Calu3 (cell line): ENCODE data around the gene GPATCH4. TPM values are rescaled to one million over a fixed set of nuclear protein-coding genes. Genes with fewer than 3 reads are reported as not detected.

Source experiments
- BruUV-seq: library from RNA; stranded (reverse); fragments of 400-500 nt; replicated peaks from 2 replicates; lab custom pipeline; 2021; lab: Mats Ljungman, UMichigan
- CTCF ChIA-PET: fragments of 300-600 bp; sonication (Branson Sonifier 250); formaldehyde crosslinking; loops from one replicate; lab custom pipeline; 2022; ENCODE audit warnings: antibody characterized with exemption; lab: Charles Lee
- DNase-seq: peaks from one replicate; pipeline ENCODE4 v3.0.0; 2022
- H3K27ac Mint-ChIP-seq: one replicate; pipeline ENCODE4 v1.8.0; 2022; ENCODE audit warnings: mixed read lengths; ENCODE audit not compliant: unreplicated experiment
- H3K27me3 Mint-ChIP-seq: one replicate; pipeline ENCODE4 v1.8.0; 2022; ENCODE audit warnings: mixed read lengths; ENCODE audit not compliant: unreplicated experiment
- H3K36me3 Mint-ChIP-seq: one replicate; pipeline ENCODE4 v1.8.0; 2022; ENCODE audit warnings: mild to moderate bottlenecking, moderate library complexity, mixed read lengths; ENCODE audit not compliant: insufficient read depth, unreplicated experiment
- H3K4me1 Mint-ChIP-seq: one replicate; pipeline ENCODE4 v1.8.0; 2022; ENCODE audit warnings: mild to moderate bottlenecking, low read depth, mixed read lengths; ENCODE audit not compliant: unreplicated experiment
- H3K4me3 Mint-ChIP-seq: one replicate; pipeline ENCODE4 v1.8.0; 2022; ENCODE audit warnings: mild to moderate bottlenecking, low read depth, moderate library complexity, mixed read lengths; ENCODE audit not compliant: unreplicated experiment
- H3K9me3 Mint-ChIP-seq: one replicate; pipeline ENCODE4 v1.8.0; 2022; ENCODE audit warnings: low read depth, mixed read lengths; ENCODE audit not compliant: unreplicated experiment
- intact Hi-C: fragments of 100-400 bp; cut with micrococcal nuclease; formaldehyde crosslinking; loops from one replicate; pipeline ENCODE4 v1.10.0; 2022; ENCODE audit not compliant: unreplicated experiment
- total RNA-seq: library from RNA; stranded (reverse); gene quantifications from 2 replicates; pipeline ENCODE4 v1.2.3, GENCODE V29; 2022
- TF ChIP-seq, protein P1 (sequence below): fragments of 200-600 bp; IDR thresholded peaks from one replicate; pipeline ENCODE4 v1.8.0; 2022; ENCODE audit warnings: antibody characterized with exemption; ENCODE audit not compliant: unreplicated experiment

GPATCH4 gene
- total RNA-seq, 1 experiment from 2014 or later, result 52.4 TPM

DNA sequence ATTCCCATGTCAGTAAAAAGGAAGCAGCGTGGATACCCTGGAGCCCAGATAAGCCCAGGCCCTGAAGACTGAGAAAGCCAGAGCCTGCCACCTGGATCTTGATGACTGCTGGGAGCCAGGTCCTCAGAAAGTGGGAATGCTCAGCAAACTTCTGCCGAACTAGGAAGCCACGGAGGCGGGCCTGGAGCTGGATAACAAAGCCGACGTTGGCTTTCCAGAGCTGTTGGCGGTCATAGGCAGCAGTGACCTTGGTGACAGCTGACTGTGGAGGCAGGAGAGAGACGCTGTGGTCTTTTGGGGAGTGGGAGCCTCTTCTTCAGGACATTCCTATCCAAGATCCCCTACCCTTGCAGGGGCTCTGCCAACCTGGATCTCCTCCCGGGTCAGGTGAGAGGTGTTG is 53.3 kb downstream of the GPATCH4 start:
- CTCF ChIA-PET, result no interaction called here
- intact Hi-C loops, result no loop called here
- Mint-ChIP-seq H3K4me1 (peaks cover 29% of the 10 kb centered on the region), H3K36me3 (peaks cover 39% of the 10 kb centered on the region), H3K9me3 (no peaks in the 10 kb centered on the region), H3K27ac (no peak overlapping the region), H3K4me3 (no peak overlapping the region), H3K27me3 (no peaks in the 10 kb centered on the region)
- TF ChIP-seq, protein P1, sequence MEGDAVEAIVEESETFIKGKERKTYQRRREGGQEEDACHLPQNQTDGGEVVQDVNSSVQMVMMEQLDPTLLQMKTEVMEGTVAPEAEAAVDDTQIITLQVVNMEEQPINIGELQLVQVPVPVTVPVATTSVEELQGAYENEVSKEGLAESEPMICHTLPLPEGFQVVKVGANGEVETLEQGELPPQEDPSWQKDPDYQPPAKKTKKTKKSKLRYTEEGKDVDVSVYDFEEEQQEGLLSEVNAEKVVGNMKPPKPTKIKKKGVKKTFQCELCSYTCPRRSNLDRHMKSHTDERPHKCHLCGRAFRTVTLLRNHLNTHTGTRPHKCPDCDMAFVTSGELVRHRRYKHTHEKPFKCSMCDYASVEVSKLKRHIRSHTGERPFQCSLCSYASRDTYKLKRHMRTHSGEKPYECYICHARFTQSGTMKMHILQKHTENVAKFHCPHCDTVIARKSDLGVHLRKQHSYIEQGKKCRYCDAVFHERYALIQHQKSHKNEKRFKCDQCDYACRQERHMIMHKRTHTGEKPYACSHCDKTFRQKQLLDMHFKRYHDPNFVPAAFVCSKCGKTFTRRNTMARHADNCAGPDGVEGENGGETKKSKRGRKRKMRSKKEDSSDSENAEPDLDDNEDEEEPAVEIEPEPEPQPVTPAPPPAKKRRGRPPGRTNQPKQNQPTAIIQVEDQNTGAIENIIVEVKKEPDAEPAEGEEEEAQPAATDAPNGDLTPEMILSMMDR, result no peak
- no TSS peak for BruUV-seq
- no peak for DNase-seq

DNA sequence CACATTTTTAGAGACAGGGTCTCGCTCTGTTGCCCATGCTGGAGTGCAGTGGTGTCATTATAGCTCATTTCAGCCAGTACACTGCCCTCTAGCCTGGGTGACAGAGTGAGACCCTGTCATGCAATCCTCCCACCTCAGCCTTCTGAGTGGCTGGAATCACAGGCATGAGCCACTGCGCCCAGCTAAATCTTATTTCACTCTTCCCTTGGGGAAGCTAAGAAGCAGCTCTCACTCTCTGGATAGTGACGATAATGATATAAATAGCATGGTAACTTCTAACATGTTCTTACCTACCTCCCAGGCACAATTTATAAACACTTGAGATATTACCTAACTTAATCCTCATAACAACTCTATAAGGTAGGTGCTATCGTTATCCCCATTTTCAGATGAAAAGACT is 53.8 kb downstream of the GPATCH4 start:
- Mint-ChIP-seq H3K9me3 (no peaks in the 10 kb centered on the region), H3K27me3 (no peaks in the 10 kb centered on the region), H3K36me3 (peaks cover 38% of the 10 kb centered on the region), H3K4me1 (peaks cover 29% of the 10 kb centered on the region), H3K27ac (no peak overlapping the region), H3K4me3 (no peak overlapping the region)
- intact Hi-C loops, result no loop called here
- CTCF ChIA-PET, result no interaction called here
- TF ChIP-seq, protein P1, result no peak
- BruUV-seq, result no TSS peak
- DNase-seq, result no peak

DNA sequence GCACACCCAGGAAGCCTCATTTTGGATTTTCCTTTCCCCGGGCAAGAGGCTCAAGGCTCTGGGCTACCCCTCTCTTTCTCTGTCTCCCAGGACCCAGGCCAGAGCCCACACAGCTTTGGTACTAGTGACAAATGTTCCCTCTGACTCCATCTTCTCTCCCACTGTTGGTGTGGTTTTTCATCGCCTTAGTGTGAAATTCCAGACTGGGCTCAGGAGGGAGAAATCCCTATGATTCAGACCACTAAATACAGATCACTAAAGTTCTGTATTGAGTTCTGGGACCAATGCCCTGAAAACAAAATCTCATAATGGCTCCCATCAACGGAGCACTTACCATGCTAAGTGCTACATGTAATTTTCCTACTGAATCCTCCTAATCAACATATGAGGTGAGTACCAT is 55.0 kb downstream of the GPATCH4 start:
- Mint-ChIP-seq H3K27ac (no peak overlapping the region), H3K4me3 (no peak overlapping the region), H3K9me3 (no peaks in the 10 kb centered on the region), H3K36me3 (peaks cover 35% of the 10 kb centered on the region), H3K4me1 (peaks cover 22% of the 10 kb centered on the region), H3K27me3 (no peaks in the 10 kb centered on the region)
- TF ChIP-seq, protein P1, result no peak
- no TSS peak for BruUV-seq
- DNase-seq, result no peak
- intact Hi-C loops, result no loop called here
- CTCF ChIA-PET, result no interaction called here

DNA sequence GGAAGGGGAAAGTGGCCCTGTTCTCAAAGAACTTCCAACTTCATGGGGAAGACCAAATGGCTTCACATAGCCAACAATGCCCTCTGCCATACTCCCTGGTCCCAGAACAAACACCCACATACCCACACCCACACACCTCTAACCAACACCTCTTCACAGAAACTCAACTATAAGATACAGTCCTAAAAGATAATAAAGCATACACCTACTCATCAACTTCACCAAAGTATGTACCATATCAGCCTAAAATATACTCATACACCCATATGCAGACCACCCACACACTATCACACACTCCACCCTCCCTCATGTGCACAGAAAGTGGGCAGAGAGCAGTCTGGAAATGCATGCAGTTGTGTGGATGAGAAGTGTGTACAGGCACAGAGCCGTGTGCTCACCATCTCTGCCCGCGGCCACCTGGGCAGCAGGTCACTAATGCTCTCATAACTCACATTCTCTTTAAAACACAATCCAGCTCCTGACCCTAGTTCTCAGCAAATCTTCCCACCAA is 56.6 kb downstream of the GPATCH4 start:
- Mint-ChIP-seq H3K27ac (no peak overlapping the region), H3K9me3 (no peaks in the 10 kb centered on the region), H3K4me1 (peaks cover 22% of the 10 kb centered on the region), H3K27me3 (no peaks in the 10 kb centered on the region), H3K36me3 (peaks cover 35% of the 10 kb centered on the region), H3K4me3 (no peak overlapping the region)
- CTCF ChIA-PET, result no interaction called here
- TF ChIP-seq, protein P1, result no peak
- intact Hi-C loops, result no loop called here
- DNase-seq, result no peak
- no TSS peak for BruUV-seq

Other genes with a start within 250 kb of the GPATCH4 start
- 0.26 and 0.42 TPM in 2 replicates for gene RHBG, start 232.3 kb downstream of the GPATCH4 start, total RNA-seq
- 48.4 and 54.1 TPM in 2 replicates for gene MEF2D, start 100.7 kb downstream of the GPATCH4 start, total RNA-seq
- 66.2 and 93.6 TPM in 2 replicates for gene IQGAP3, start 28.9 kb downstream of the GPATCH4 start, total RNA-seq
- not detected in 2 replicates for gene TTC24, start 21.8 kb downstream of the GPATCH4 start, total RNA-seq
- gene NAXE, start 9.7 kb downstream of the GPATCH4 start, total RNA-seq, result 129 and 143 TPM in 2 replicates
- 0.27 TPM in 1 of 2 replicates, not detected in the other for gene HAPLN2, start 17.9 kb upstream of the GPATCH4 start, total RNA-seq
- gene BCAN, start 40.6 kb upstream of the GPATCH4 start, total RNA-seq, result not detected in 2 replicates
- 6.1 and 7.4 TPM in 2 replicates for gene NES, start 75.9 kb upstream of the GPATCH4 start, total RNA-seq
- gene CRABP2, start 104.1 kb upstream of the GPATCH4 start, total RNA-seq, result 17.6 and 27.3 TPM in 2 replicates
- gene METTL25B, start 127.0 kb upstream of the GPATCH4 start, total RNA-seq, result 52.7 and 63.8 TPM in 2 replicates
- 60.9 and 61.6 TPM in 2 replicates for gene ISG20L2, start 127.3 kb upstream of the GPATCH4 start, total RNA-seq
- 130 and 138 TPM in 2 replicates for gene MRPL24, start 139.6 kb upstream of the GPATCH4 start, total RNA-seq
- gene HDGF, start 150.2 kb upstream of the GPATCH4 start, total RNA-seq, result 437 and 470 TPM in 2 replicates
- 72.8 and 80.4 TPM in 2 replicates for gene PRCC, start 166.1 kb upstream of the GPATCH4 start, total RNA-seq
- 2.9 and 3.1 TPM in 2 replicates for gene SH2D2A, start 215.4 kb upstream of the GPATCH4 start, total RNA-seq